ENCODE measurements around the gene PASK. TPM values are rescaled to one million over a fixed set of nuclear protein-coding genes. Genes with fewer than 3 reads are reported as not detected.

PASK gene
- polyA plus RNA-seq, 1 donor (not counting 4 experiments of a cell fraction or from before 2014, with no cell fraction given): 4.3 TPM

DNA sequence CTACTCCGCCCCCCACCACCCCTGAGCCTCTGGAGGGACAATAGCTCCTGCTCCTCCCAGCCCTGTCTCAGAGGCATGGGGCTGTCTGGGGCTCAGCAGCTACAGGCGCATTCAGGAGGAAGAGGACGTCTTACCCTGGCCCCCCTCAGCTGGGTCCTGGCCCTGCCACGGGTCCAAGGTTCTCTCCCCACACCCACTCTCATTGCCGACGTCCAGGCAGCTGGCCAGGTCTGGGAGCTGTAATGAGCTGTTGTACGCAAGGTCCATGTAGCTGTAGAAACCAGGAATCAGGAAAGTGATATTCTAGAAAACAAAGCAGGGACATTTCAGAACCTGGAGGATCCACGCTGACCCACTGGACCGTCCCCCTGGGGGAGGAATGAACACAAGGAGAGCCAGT is 13.5 kb downstream of the PASK start:
- DNase-seq (ENCODE audit: low read depth, low spot score) (no peak), FAIRE-seq (no peak)
- H3K36me3 ChIP-seq (ENCODE audit: control insufficient read depth in 2 of 2, extremely low read depth in 1 of 2, insufficient read depth in 2 of 2, low read length in 2 of 2): peaks cover 0 to 2% of the 10 kb centered on the region in 2 experiments
- no peak overlapping the region for H3K27ac ChIP-seq (ENCODE audit: control insufficient read depth, insufficient read depth, low read length)
- no peaks in the 10 kb centered on the region for H3K79me2 ChIP-seq (ENCODE audit: control insufficient read depth, insufficient read depth, low read length)
- no peak overlapping the region for H3K4me2 ChIP-seq (ENCODE audit: control insufficient read depth, extremely low read depth, insufficient read depth, low read depth, low read length)
- no peaks in the 10 kb centered on the region for H3K27me3 ChIP-seq (ENCODE audit: control insufficient read depth, extremely low read depth, insufficient read depth, low read length)
- no peaks in the 10 kb centered on the region for H3K9me3 ChIP-seq (ENCODE audit: control insufficient read depth, low read depth, low read length)
- H3K4me3 ChIP-seq (ENCODE audit: control insufficient read depth in 2 of 3, extremely low read depth in 1 of 3, insufficient read depth in 2 of 3, low read depth in 1 of 3, low read length in 3 of 3): no peak overlapping the region
- H3K9ac ChIP-seq (ENCODE audit: control insufficient read depth, extremely low read depth, insufficient read depth, low read length): no peak overlapping the region
- H3K9me1 ChIP-seq (ENCODE audit: control insufficient read depth, extremely low read depth, insufficient read depth, low read length): no peaks in the 10 kb centered on the region
- no peaks in the 10 kb centered on the region for H4K20me1 ChIP-seq (ENCODE audit: control insufficient read depth, extremely low read depth, insufficient read depth, low read length)
- H3K4me1 ChIP-seq (ENCODE audit: control insufficient read depth, extremely low read depth, insufficient read depth, low read length): no peaks in the 10 kb centered on the region
- H2AFZ ChIP-seq (ENCODE audit: control insufficient read depth, low read length): no peak overlapping the region
- TF ChIP-seq EZH2 (IDR thresholded peaks at IDR 0.05; ENCODE audit: low read length) (no peak), CTCF (optimal IDR thresholded peaks at IDR 0.05 in 1 of 3, IDR thresholded peaks at IDR 0.05 in 1 of 3, conservative IDR thresholded peaks at IDR 0.05 in 1 of 3; ENCODE audit: extremely low read depth in 1 of 3, insufficient read depth in 2 of 3, low read length in 3 of 3) (no peak)
- dilution Hi-C loops (cut with MboI; ENCODE audit: extremely low pct_ligation_motif_present, low sequenced_read_pairs): no loop called here

GRCh38 chr2:241134711-241135110 is 14.6 kb downstream of the PASK start:
- peaks cover 0 to 4% of the 10 kb centered on the region in 2 experiments for H3K36me3 ChIP-seq (ENCODE audit: control insufficient read depth in 2 of 2, extremely low read depth in 1 of 2, insufficient read depth in 2 of 2, low read length in 2 of 2)
- no peaks in the 10 kb centered on the region for H3K9me1 ChIP-seq (ENCODE audit: control insufficient read depth, extremely low read depth, insufficient read depth, low read length)
- DNase-seq (ENCODE audit: low read depth, low spot score): no peak
- no peak for FAIRE-seq
- no peak overlapping the region for H3K9ac ChIP-seq (ENCODE audit: control insufficient read depth, extremely low read depth, insufficient read depth, low read length)
- no peak overlapping the region for H3K4me3 ChIP-seq (ENCODE audit: control insufficient read depth in 2 of 3, extremely low read depth in 1 of 3, insufficient read depth in 2 of 3, low read depth in 1 of 3, low read length in 3 of 3)
- H3K79me2 ChIP-seq (ENCODE audit: control insufficient read depth, insufficient read depth, low read length): no peaks in the 10 kb centered on the region
- no peak for TF ChIP-seq CTCF (optimal IDR thresholded peaks at IDR 0.05 in 1 of 3, IDR thresholded peaks at IDR 0.05 in 1 of 3, conservative IDR thresholded peaks at IDR 0.05 in 1 of 3; ENCODE audit: extremely low read depth in 1 of 3, insufficient read depth in 2 of 3, low read length in 3 of 3)
- no peak for TF ChIP-seq EZH2 (IDR thresholded peaks at IDR 0.05; ENCODE audit: low read length)
- H2AFZ ChIP-seq (ENCODE audit: control insufficient read depth, low read length): no peak overlapping the region
- no peak overlapping the region for H3K27ac ChIP-seq (ENCODE audit: control insufficient read depth, insufficient read depth, low read length)
- no peaks in the 10 kb centered on the region for H3K9me3 ChIP-seq (ENCODE audit: control insufficient read depth, low read depth, low read length)
- no peaks in the 10 kb centered on the region for H3K27me3 ChIP-seq (ENCODE audit: control insufficient read depth, extremely low read depth, insufficient read depth, low read length)
- no peak overlapping the region for H3K4me2 ChIP-seq (ENCODE audit: control insufficient read depth, extremely low read depth, insufficient read depth, low read depth, low read length)
- dilution Hi-C loops (cut with MboI; ENCODE audit: extremely low pct_ligation_motif_present, low sequenced_read_pairs): no loop called here
- H3K4me1 ChIP-seq (ENCODE audit: control insufficient read depth, extremely low read depth, insufficient read depth, low read length): no peaks in the 10 kb centered on the region
- H4K20me1 ChIP-seq (ENCODE audit: control insufficient read depth, extremely low read depth, insufficient read depth, low read length): no peaks in the 10 kb centered on the region
